MM.1S (cell line): ENCODE measurements around the gene TPD52L2.

Experiments used
- CTCF ChIP-seq: fragments of 300-600 bp; sonication (generic); IDR thresholded peaks from 2 replicates; pipeline ENCODE4 v1.5.1; 2016; ENCODE audit warnings: antibody characterized with exemption, low read length, mixed read lengths
- EZH2 ChIP-seq: fragments of 300-600 bp; sonication (generic); optimal IDR thresholded peaks from 2 replicates; pipeline ENCODE3; 2017; ENCODE audit warnings: low read depth, mild to moderate bottlenecking, antibody characterized with exemption, low read length, mixed read lengths
- EZH2phosphoT487 ChIP-seq: fragments of 300-600 bp; sonication (generic); IDR thresholded peaks from 2 replicates; pipeline ENCODE4 v1.6.1; 2018; ENCODE audit warnings: antibody characterized with exemption, low read length

- no peak for TF ChIP-seq CTCF
- no peak for TF ChIP-seq EZH2phosphoT487
- TF ChIP-seq EZH2: no peak
Observed at GRCh38 chr20:63886921-63887320, 21.9 kb downstream of the TPD52L2 start.
